Measurements from ENCODE around the gene PAFAH1B2. TPM values are rescaled to one million over a fixed set of nuclear protein-coding genes. Genes with fewer than 3 reads are reported as not detected.
A peak's percentile ranks its signal among the peaks of the same experiment; 100 is the strongest.
"Not testable (repeated sequence)": the region's sequence is repeated elsewhere in the genome, so short reads cannot be mapped to it uniquely, and the experiment has no call there.

PAFAH1B2 gene
- total RNA-seq, 2 donors from 2014 or later, result 114 to 115 TPM

DNA sequence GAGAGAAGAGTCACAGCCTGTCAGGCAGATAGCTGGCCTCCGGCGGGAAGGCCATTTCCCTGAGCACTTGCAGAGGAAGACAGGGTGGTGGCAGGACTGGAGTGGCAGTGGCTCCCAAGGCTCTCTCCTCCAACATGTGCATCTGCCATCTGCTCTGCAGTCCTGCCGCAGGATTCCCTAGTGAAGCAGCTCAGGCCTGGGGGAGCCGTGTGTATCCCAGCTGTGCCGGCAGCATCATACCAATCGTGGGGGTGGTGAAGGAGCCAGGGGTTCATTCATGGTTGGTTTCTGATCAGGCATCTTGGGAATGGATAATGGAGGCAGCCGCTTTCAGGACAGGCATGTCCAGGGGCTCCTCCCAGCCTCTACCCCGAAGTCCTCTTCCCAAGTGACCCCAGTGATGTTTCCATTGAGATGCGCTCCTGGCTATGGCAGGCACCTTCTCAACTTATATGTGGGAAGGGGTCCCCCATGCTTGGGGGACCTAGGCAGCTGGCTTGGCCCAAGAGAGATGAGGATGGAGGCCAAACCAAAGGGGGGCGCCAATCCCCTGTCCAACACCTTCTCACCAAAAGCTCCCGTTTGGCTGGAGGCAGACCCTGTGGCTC, 61.2 kb downstream of the PAFAH1B2 start:
- Mint-ChIP-seq H3K36me3 (ENCODE audit: low read depth) (peaks cover 35% of the 10 kb centered on the region), H3K9me3 (no peaks in the 10 kb centered on the region), H3K27ac (peak overlapping the region; percentile 61), H3K4me1 (peaks cover 24% of the 10 kb centered on the region), H3K4me3 (no peak overlapping the region), H3K27me3 (ENCODE audit: insufficient read depth) (no peaks in the 10 kb centered on the region)
- Histone ChIP-seq H3K9me3 (ENCODE audit: control insufficient read depth, low read length) (no peaks in the 10 kb centered on the region), H3K4me1 (ENCODE audit: control insufficient read depth, insufficient read depth, low read length) (peaks cover 3% of the 10 kb centered on the region), H3K4me3 (ENCODE audit: low read length) (no peak overlapping the region), H3K27ac (ENCODE audit: low read depth, low read length) (no peak overlapping the region), H3K27me3 (ENCODE audit: control insufficient read depth, insufficient read depth, low read length, poor library complexity, severe bottlenecking) (no peaks in the 10 kb centered on the region), H3K36me3 (ENCODE audit: control insufficient read depth, insufficient read depth, low read length) (peaks cover 44% of the 10 kb centered on the region), H3K9ac (ENCODE audit: extremely low read depth, low read length, poor library complexity, severe bottlenecking) (no peak overlapping the region)
- peak; percentile 58 for DNase-seq
- 95 to 100% methylated on average over 4 to 10 of the region's 11 CpGs for WGBS, 2 experiments (ENCODE audit: insufficient coverage in 1 of 2, insufficient read length in 1 of 2)
- TF ChIP-seq, protein P1, sequence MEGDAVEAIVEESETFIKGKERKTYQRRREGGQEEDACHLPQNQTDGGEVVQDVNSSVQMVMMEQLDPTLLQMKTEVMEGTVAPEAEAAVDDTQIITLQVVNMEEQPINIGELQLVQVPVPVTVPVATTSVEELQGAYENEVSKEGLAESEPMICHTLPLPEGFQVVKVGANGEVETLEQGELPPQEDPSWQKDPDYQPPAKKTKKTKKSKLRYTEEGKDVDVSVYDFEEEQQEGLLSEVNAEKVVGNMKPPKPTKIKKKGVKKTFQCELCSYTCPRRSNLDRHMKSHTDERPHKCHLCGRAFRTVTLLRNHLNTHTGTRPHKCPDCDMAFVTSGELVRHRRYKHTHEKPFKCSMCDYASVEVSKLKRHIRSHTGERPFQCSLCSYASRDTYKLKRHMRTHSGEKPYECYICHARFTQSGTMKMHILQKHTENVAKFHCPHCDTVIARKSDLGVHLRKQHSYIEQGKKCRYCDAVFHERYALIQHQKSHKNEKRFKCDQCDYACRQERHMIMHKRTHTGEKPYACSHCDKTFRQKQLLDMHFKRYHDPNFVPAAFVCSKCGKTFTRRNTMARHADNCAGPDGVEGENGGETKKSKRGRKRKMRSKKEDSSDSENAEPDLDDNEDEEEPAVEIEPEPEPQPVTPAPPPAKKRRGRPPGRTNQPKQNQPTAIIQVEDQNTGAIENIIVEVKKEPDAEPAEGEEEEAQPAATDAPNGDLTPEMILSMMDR (conservative IDR thresholded peaks at IDR 0.05), result no peak

- not testable (repeated sequence) for H3K4me3 ChIP-seq (ENCODE audit: low read length); DNase-seq; H3K9me3 ChIP-seq (ENCODE audit: control insufficient read depth, low read length); H3K4me3 Mint-ChIP-seq; H3K9ac ChIP-seq (ENCODE audit: extremely low read depth, low read length, poor library complexity, severe bottlenecking); H3K9me3 Mint-ChIP-seq; H3K27me3 ChIP-seq (ENCODE audit: control insufficient read depth, insufficient read depth, low read length, poor library complexity, severe bottlenecking); H3K27me3 Mint-ChIP-seq (ENCODE audit: insufficient read depth); H3K27ac ChIP-seq (ENCODE audit: low read depth, low read length); H3K27ac Mint-ChIP-seq; H3K4me1 ChIP-seq (ENCODE audit: control insufficient read depth, insufficient read depth, low read length)
- peaks cover 44% of the 10 kb centered on the region for H3K36me3 ChIP-seq (ENCODE audit: control insufficient read depth, insufficient read depth, low read length)
- H3K4me1 Mint-ChIP-seq, result peaks cover 16% of the 10 kb centered on the region
- 92% methylated on average over 2 to 7 of the region's 8 CpGs for WGBS, 2 experiments (ENCODE audit: insufficient coverage in 1 of 2, insufficient read length in 1 of 2)
- peaks cover 40% of the 10 kb centered on the region for H3K36me3 Mint-ChIP-seq (ENCODE audit: low read depth)
These were observed 62.0 kb downstream of the PAFAH1B2 start for GRCh38 chr11:117206111-117206510.

- Mint-ChIP-seq H3K36me3 (ENCODE audit: low read depth) (peaks cover 45% of the 10 kb centered on the region), H3K4me1 (peaks cover 14% of the 10 kb centered on the region)
- H3K9me3 ChIP-seq (ENCODE audit: control insufficient read depth, low read length); H3K27ac ChIP-seq (ENCODE audit: low read depth, low read length); H3K4me3 ChIP-seq (ENCODE audit: low read length); H3K4me3 Mint-ChIP-seq; H3K27me3 Mint-ChIP-seq (ENCODE audit: insufficient read depth); H3K27me3 ChIP-seq (ENCODE audit: control insufficient read depth, insufficient read depth, low read length, poor library complexity, severe bottlenecking); H3K27ac Mint-ChIP-seq; H3K9me3 Mint-ChIP-seq; H3K9ac ChIP-seq (ENCODE audit: extremely low read depth, low read length, poor library complexity, severe bottlenecking); H3K4me1 ChIP-seq (ENCODE audit: control insufficient read depth, insufficient read depth, low read length): not testable (repeated sequence)
- TF ChIP-seq, protein P1 (conservative IDR thresholded peaks at IDR 0.05), result peak; percentile 34
- WGBS, 2 experiments (ENCODE audit: insufficient coverage in 1 of 2, insufficient read length in 1 of 2), result 96% methylated on average over 5 of the region's 11 CpGs; no CpG with 5 or more reads in 1 of the 2 experiments
- peak; percentile 78 for DNase-seq
- H3K36me3 ChIP-seq (ENCODE audit: control insufficient read depth, insufficient read depth, low read length), result peaks cover 37% of the 10 kb centered on the region
These were observed 62.8 kb downstream of the PAFAH1B2 start for GRCh38 chr11:117206859-117207258.

DNA sequence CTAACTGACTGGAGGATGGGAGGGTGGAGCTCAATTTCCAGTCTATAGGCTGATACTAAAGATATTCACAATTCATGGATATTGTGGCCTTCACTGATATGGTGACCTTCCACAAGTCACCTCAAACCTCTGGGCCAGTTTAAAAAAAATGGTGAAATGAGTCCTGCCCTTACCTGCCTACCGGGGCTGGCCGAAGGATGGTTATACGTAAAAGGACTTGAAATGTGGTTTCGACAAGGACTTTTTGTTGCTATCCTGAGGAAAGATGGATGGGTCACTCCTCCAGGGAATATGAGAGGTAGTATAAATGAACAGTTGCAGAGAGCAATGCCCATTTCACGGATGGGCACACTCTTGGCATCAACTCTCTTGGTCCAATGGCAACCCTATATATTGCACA, 63.4 kb downstream of the PAFAH1B2 start:
- not testable (repeated sequence) for H3K4me3 ChIP-seq (ENCODE audit: low read length); DNase-seq; H3K9me3 Mint-ChIP-seq; H3K27ac ChIP-seq (ENCODE audit: low read depth, low read length); H3K9ac ChIP-seq (ENCODE audit: extremely low read depth, low read length, poor library complexity, severe bottlenecking); H3K9me3 ChIP-seq (ENCODE audit: control insufficient read depth, low read length); H3K4me3 Mint-ChIP-seq; H3K27me3 Mint-ChIP-seq (ENCODE audit: insufficient read depth); H3K27me3 ChIP-seq (ENCODE audit: control insufficient read depth, insufficient read depth, low read length, poor library complexity, severe bottlenecking); H3K4me1 ChIP-seq (ENCODE audit: control insufficient read depth, insufficient read depth, low read length); H3K27ac Mint-ChIP-seq
- Mint-ChIP-seq H3K36me3 (ENCODE audit: low read depth) (peaks cover 45% of the 10 kb centered on the region), H3K4me1 (peaks cover 14% of the 10 kb centered on the region)
- 89 to 90% methylated on average over 4 to 5 of the region's 5 CpGs for WGBS, 2 experiments (ENCODE audit: insufficient coverage in 1 of 2, insufficient read length in 1 of 2)
- H3K36me3 ChIP-seq (ENCODE audit: control insufficient read depth, insufficient read depth, low read length), result peaks cover 33% of the 10 kb centered on the region

All from endodermal cell (in vitro differentiated cells).